COLO668 (cell line): Measurements from ENCODE around the gene ZNF316.

Source experiments
- DNase-seq: peaks from one replicate; lab custom pipeline; 2025; ENCODE audit not compliant: unreplicated experiment; lab: John Stamatoyannopoulos, UW

Gene ZNF316

GRCh38 chr7:6680146-6680545 is 43.0 kb downstream of the ZNF316 start:
- no peak for DNase-seq

- DNase-seq = no peak
Measured at GRCh38 chr7:6691103-6691502, 54.0 kb downstream of the ZNF316 start.

GRCh38 chr7:6691609-6692106 is 54.5 kb downstream of the ZNF316 start:
- no peak for DNase-seq

- DNase-seq = no peak
Measured at GRCh38 chr7:6700793-6701192, 63.7 kb downstream of the ZNF316 start.

- DNase-seq = no peak
Measured at GRCh38 chr7:6701860-6702259, 64.7 kb downstream of the ZNF316 start.
